ENCODE measurements around the gene PAK1.
"Not testable (repeated sequence)": the region's sequence is repeated elsewhere in the genome, so short reads cannot be mapped to it uniquely, and the experiment has no call there.

Gene PAK1

DNA sequence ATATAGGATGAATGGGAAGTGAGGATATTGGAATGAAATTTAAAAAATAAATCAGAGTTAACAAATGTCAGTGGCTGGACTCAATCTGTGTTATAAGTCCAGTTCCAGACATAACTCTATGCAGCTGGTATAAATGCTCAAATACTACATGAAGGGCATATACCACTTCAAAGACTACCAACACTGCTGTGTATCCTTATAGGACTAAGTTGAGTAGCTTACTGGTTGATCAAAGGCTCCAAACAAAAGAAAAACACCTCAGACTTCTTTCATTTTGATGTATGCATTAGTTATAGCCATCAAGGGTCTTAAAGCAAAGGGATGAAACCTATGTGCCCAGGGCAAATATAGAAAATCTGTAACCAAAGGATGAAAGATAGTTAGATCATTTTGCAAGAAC lies 86.2 kb downstream of the PAK1 start:
- H3K4me3 ChIP-seq (ENCODE audit: low read depth, low read length) = no peak overlapping the region
- no peak overlapping the region for H3K9ac ChIP-seq (ENCODE audit: low read length)
- no peaks in the 10 kb centered on the region for H3K9me3 ChIP-seq (ENCODE audit: control insufficient read depth, insufficient read depth, low read depth, low read length)
- peaks cover 55% of the 10 kb centered on the region for H3K36me3 ChIP-seq (ENCODE audit: control insufficient read depth, insufficient read depth, low read length)
- H3K4me1 ChIP-seq (ENCODE audit: control insufficient read depth, insufficient read depth, low read length) = no peaks in the 10 kb centered on the region
- H3K27ac ChIP-seq (ENCODE audit: low read depth, low read length) = no peak overlapping the region
- no peaks in the 10 kb centered on the region for H3K27me3 ChIP-seq (ENCODE audit: control insufficient read depth, insufficient read depth, low read length)

DNA sequence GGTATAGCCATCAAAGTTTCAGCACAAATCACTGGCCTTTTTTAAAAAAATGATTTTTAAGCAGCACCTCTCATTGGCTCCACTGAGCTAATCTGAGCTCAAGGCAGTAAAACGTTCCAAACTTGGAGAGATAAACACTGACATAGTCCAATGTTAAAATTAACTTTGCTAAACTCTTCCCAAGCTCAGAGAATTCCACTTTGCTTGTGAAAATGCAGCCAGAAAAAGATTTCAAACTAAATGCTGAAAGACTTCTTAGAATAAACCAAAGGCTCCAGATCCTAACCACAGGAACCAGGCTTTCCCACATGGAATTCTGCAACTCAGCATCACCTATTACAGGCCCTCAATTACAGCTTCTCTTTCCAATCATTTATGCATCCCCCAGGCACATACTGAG lies 87.7 kb downstream of the PAK1 start:
- Histone ChIP-seq H3K4me1 (ENCODE audit: control insufficient read depth, insufficient read depth, low read length) (no peaks in the 10 kb centered on the region), H3K27ac (ENCODE audit: low read depth, low read length) (no peak overlapping the region), H3K27me3 (ENCODE audit: control insufficient read depth, insufficient read depth, low read length) (no peaks in the 10 kb centered on the region), H3K4me3 (ENCODE audit: low read depth, low read length) (no peak overlapping the region), H3K9me3 (ENCODE audit: control insufficient read depth, insufficient read depth, low read depth, low read length) (no peaks in the 10 kb centered on the region), H3K9ac (ENCODE audit: low read length) (no peak overlapping the region), H3K36me3 (ENCODE audit: control insufficient read depth, insufficient read depth, low read length) (peaks cover 50% of the 10 kb centered on the region)

DNA sequence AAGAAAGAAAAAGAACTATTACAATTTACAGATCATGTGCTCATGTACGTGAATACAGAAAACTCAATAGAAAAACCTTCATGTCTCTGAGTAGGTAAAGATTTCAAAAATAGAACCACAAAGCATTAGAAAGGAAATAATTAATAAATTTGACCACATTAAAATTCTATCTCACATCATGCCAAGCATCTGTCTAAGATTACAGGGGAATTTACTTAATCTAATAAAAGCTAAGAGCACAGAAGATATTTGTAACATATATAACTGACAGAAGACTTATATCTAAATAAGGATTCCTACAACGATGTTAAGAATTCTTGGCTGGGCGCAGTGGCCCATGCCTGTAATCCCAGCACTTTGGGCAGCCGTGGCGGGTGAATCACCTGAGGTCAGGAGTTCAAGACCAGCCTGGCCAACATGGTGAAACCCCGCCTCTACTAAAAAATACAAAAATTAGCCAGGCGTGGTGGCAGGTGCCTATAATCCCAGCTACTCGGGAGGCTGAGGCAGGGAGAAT lies 88.6 kb downstream of the PAK1 start:
- not testable (repeated sequence) for H3K27me3 ChIP-seq (ENCODE audit: control insufficient read depth, insufficient read depth, low read length); H3K9ac ChIP-seq (ENCODE audit: low read length); H3K4me3 ChIP-seq (ENCODE audit: low read depth, low read length); H3K27ac ChIP-seq (ENCODE audit: low read depth, low read length); H3K4me1 ChIP-seq (ENCODE audit: control insufficient read depth, insufficient read depth, low read length); H3K9me3 ChIP-seq (ENCODE audit: control insufficient read depth, insufficient read depth, low read depth, low read length)
- peaks cover 49% of the 10 kb centered on the region for H3K36me3 ChIP-seq (ENCODE audit: control insufficient read depth, insufficient read depth, low read length)

DNA sequence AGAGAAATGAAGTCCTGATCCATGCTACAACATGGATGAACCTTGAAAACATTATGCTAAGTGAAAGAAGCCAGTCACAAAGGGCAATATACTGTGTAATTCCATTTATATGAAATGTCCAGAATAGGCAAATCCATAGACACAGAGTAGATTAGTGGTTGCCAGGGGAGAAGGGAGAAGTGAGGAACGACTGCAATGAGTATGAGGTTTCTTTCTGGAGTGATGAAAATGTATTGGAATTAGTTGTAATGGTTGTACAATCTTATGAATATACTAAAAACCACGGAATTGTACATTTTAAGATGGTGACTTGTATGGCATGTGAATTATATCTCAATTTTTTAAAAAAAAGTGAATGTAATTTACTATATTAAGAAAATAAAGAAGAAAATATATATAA lies 89.3 kb downstream of the PAK1 start:
- Histone ChIP-seq H3K27me3 (ENCODE audit: control insufficient read depth, insufficient read depth, low read length) (no peaks in the 10 kb centered on the region), H3K4me1 (ENCODE audit: control insufficient read depth, insufficient read depth, low read length) (no peaks in the 10 kb centered on the region), H3K4me3 (ENCODE audit: low read depth, low read length) (no peak overlapping the region), H3K27ac (ENCODE audit: low read depth, low read length) (no peak overlapping the region), H3K9ac (ENCODE audit: low read length) (no peak overlapping the region), H3K9me3 (ENCODE audit: control insufficient read depth, insufficient read depth, low read depth, low read length) (no peaks in the 10 kb centered on the region), H3K36me3 (ENCODE audit: control insufficient read depth, insufficient read depth, low read length) (peaks cover 52% of the 10 kb centered on the region)

DNA sequence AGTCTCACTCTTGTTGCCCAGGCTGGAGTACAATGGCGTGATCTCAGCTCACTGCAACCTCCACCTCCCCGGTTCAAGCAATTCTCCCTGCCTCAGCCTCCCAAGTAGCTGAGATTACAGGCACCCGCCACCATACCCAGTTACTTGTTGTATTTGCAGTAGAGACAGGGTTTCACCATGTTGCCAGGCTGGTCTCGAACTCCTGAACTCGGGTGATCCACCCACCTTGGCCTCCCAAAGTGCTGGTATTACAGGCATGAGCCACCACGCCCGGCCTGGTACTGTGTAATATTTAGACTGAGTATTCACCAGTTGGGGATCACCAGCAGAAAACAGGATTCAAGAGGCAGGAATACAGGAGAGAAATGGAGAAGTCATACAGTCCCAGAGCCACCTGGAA lies 90.5 kb downstream of the PAK1 start:
- H3K27ac ChIP-seq (ENCODE audit: low read depth, low read length); H3K27me3 ChIP-seq (ENCODE audit: control insufficient read depth, insufficient read depth, low read length); H3K9ac ChIP-seq (ENCODE audit: low read length); H3K4me3 ChIP-seq (ENCODE audit: low read depth, low read length); H3K9me3 ChIP-seq (ENCODE audit: control insufficient read depth, insufficient read depth, low read depth, low read length); H3K4me1 ChIP-seq (ENCODE audit: control insufficient read depth, insufficient read depth, low read length): not testable (repeated sequence)
- H3K36me3 ChIP-seq (ENCODE audit: control insufficient read depth, insufficient read depth, low read length) = peaks cover 53% of the 10 kb centered on the region

DNA sequence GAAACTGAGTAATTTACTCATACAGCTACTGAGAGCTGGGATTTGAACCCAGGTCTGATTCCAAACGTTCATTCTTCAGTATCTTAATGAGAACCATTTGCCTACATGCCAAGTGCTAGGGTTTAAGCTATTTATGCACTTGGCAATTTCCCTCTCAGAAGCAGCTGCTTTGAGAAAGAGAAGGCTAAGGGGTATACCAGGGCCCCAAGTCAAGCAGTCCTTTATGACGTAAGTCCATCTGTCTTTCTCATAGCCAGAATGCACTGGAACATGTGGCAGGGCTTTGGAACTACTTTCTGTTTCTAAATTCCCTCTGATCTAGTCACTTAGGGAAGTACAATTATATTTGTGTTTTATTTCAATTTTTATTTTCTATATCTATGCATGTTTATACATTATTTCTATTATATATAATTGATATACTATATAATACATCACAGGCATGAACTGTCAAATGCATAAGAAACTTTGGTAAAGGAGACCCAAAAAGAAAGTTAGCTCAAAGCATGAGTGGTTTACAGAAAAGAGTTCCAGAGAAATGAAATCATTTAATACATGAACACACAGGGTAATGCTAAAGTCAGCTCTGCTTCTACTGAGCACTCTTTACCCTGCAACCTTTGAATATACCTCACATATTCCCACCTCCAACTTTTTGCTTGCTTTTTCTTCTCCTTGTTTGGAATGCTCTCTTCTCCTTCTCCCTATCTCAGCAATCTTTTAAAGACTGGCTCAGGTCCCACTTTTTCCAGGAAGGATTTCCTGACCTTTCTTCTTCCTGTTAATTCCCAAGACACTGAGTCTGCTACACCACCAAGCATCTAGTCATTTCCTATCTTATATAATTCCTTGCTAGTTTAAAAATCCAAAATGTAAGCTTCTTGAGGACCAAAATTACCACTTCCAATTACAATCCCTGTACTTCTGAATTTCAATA lies 91.9 kb downstream of the PAK1 start:
- Histone ChIP-seq H3K4me3 (ENCODE audit: low read depth, low read length) (no peak overlapping the region), H3K27ac (ENCODE audit: low read depth, low read length) (no peak overlapping the region), H3K36me3 (ENCODE audit: control insufficient read depth, insufficient read depth, low read length) (peaks cover 57% of the 10 kb centered on the region), H3K27me3 (ENCODE audit: control insufficient read depth, insufficient read depth, low read length) (no peaks in the 10 kb centered on the region), H3K4me1 (ENCODE audit: control insufficient read depth, insufficient read depth, low read length) (no peaks in the 10 kb centered on the region), H3K9me3 (ENCODE audit: control insufficient read depth, insufficient read depth, low read depth, low read length) (no peaks in the 10 kb centered on the region), H3K9ac (ENCODE audit: low read length) (no peak overlapping the region)

DNA sequence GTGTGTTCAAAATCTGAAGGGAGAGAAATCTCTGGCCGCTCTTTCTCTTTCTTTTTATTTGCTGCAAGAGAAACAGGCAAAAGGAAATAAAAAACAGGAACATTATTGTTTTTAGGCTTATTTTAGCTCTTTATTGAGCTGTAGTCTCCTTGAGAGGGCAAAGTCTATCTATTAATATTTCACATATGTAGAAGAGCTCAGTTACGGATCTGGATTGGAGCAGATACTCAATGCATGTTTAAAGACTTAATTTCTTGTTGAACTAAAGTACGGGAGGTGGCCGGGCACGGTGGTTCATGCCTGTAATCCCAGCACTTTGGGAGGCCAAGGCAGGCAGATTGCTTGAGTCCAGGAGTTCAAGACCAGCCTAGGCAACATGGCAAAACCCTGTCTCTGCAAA lies 94.0 kb downstream of the PAK1 start:
- Histone ChIP-seq H3K4me3 (ENCODE audit: low read depth, low read length) (no peak overlapping the region), H3K4me1 (ENCODE audit: control insufficient read depth, insufficient read depth, low read length) (no peaks in the 10 kb centered on the region), H3K9ac (ENCODE audit: low read length) (no peak overlapping the region), H3K27ac (ENCODE audit: low read depth, low read length) (no peak overlapping the region), H3K9me3 (ENCODE audit: control insufficient read depth, insufficient read depth, low read depth, low read length) (no peaks in the 10 kb centered on the region), H3K27me3 (ENCODE audit: control insufficient read depth, insufficient read depth, low read length) (no peaks in the 10 kb centered on the region), H3K36me3 (ENCODE audit: control insufficient read depth, insufficient read depth, low read length) (peaks cover 74% of the 10 kb centered on the region)

DNA sequence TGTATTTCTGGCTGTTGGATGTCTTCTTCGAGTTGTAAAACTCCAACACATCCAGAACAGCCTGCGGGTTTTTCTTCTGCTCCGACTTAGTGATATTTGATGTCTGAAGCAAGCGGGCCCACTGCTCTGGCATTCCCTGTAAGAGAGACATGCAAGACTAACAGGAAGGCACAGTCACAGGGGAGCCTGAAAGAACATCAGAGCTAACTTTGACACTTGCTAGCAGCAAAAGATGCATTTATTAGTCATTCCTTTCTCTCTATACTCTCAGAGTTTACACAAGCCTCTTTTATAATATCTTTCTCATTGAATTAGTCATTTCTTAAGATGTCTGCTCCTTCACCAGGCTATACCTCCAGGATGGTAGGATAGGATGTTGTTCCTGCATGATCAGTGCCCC lies 94.6 kb downstream of the PAK1 start:
- no peaks in the 10 kb centered on the region for H3K27me3 ChIP-seq (ENCODE audit: control insufficient read depth, insufficient read depth, low read length)
- H3K9ac ChIP-seq (ENCODE audit: low read length) = no peak overlapping the region
- no peaks in the 10 kb centered on the region for H3K9me3 ChIP-seq (ENCODE audit: control insufficient read depth, insufficient read depth, low read depth, low read length)
- peaks cover 77% of the 10 kb centered on the region for H3K36me3 ChIP-seq (ENCODE audit: control insufficient read depth, insufficient read depth, low read length)
- H3K27ac ChIP-seq (ENCODE audit: low read depth, low read length) = no peak overlapping the region
- H3K4me3 ChIP-seq (ENCODE audit: low read depth, low read length) = no peak overlapping the region
- no peaks in the 10 kb centered on the region for H3K4me1 ChIP-seq (ENCODE audit: control insufficient read depth, insufficient read depth, low read length)

DNA sequence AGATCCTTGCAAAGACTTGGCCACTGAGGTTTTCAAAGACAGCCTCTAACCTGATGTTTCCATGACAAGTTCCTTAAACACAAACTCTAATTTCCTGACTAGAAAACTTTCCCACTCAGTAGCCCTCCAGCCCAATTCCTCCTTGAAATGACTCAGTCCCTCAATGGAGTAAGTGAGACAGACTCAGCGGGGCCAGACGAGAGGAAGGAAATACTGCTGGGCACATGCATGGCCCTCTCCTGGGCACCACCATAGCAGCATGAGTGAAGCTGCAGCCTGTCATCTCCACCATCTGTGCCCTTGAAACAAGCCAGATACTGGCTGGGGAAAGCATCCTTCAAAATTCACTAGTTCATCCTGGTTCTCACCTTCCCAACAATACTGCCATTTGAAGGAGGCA lies 96.2 kb downstream of the PAK1 start:
- Histone ChIP-seq H3K27ac (ENCODE audit: low read depth, low read length) (no peak overlapping the region), H3K36me3 (ENCODE audit: control insufficient read depth, insufficient read depth, low read length) (peaks cover 77% of the 10 kb centered on the region)

DNA sequence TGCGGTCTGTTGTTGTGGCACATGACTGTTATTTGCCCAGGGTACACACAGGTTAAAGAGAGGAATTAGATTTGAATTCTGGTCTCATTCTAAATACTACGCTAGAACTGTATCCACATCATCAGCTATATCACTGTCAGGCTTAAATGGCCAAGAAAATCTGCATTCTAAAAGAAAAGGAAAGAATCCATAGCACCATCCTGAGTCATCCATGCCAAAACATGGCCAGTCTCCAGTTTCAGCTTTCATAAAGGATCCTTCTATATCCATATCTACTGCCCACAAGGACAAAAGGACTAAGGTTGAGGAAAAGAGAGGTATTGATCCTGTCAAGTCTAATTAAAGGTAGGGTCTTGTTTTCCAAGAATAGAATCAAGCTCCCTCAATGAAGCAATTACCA lies 98.8 kb downstream of the PAK1 start:
- no peaks in the 10 kb centered on the region for H3K4me1 ChIP-seq (ENCODE audit: control insufficient read depth, insufficient read depth, low read length)
- no peaks in the 10 kb centered on the region for H3K9me3 ChIP-seq (ENCODE audit: control insufficient read depth, insufficient read depth, low read depth, low read length)
- H3K36me3 ChIP-seq (ENCODE audit: control insufficient read depth, insufficient read depth, low read length) = peaks cover 92% of the 10 kb centered on the region
- H3K27me3 ChIP-seq (ENCODE audit: control insufficient read depth, insufficient read depth, low read length) = no peaks in the 10 kb centered on the region
- H3K27ac ChIP-seq (ENCODE audit: low read depth, low read length) = no peak overlapping the region
- no peak overlapping the region for H3K4me3 ChIP-seq (ENCODE audit: low read depth, low read length)
- no peak overlapping the region for H3K9ac ChIP-seq (ENCODE audit: low read length)

More for the DNA sequence above, 96.2 kb downstream of the PAK1 start:
- no peak overlapping the region for H3K4me3 ChIP-seq (ENCODE audit: low read depth, low read length)
- H3K27me3 ChIP-seq (ENCODE audit: control insufficient read depth, insufficient read depth, low read length) = no peaks in the 10 kb centered on the region
- H3K4me1 ChIP-seq (ENCODE audit: control insufficient read depth, insufficient read depth, low read length) = no peaks in the 10 kb centered on the region
- no peaks in the 10 kb centered on the region for H3K9me3 ChIP-seq (ENCODE audit: control insufficient read depth, insufficient read depth, low read depth, low read length)
- no peak overlapping the region for H3K9ac ChIP-seq (ENCODE audit: low read length)

DNA sequence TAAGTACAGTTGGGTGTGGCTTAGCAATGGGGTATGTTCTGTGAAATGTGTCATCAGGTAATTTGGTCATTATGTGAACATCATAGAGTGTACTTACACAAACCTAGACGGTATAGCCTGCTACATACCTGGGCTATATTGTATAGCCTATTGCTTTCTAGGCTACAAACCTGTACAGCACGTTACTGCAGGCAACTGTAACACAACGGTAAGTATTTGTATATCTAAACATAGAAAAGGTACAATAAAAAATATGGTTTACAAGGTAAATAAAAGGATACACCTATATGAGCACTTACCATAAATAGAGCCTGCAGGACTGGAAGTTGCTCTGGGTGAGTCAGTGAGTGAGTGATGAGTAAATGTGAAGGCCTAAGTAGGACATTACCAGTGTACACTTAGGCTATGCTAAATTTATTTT lies 99.3 kb downstream of the PAK1 start:
- peaks cover 92% of the 10 kb centered on the region for H3K36me3 ChIP-seq (ENCODE audit: control insufficient read depth, insufficient read depth, low read length)

More for the DNA sequence above, 99.3 kb downstream of the PAK1 start:
- no peaks in the 10 kb centered on the region for H3K9me3 ChIP-seq (ENCODE audit: control insufficient read depth, insufficient read depth, low read depth, low read length)
- no peak overlapping the region for H3K27ac ChIP-seq (ENCODE audit: low read depth, low read length)
- H3K9ac ChIP-seq (ENCODE audit: low read length) = no peak overlapping the region
- no peak overlapping the region for H3K4me3 ChIP-seq (ENCODE audit: low read depth, low read length)
- no peaks in the 10 kb centered on the region for H3K27me3 ChIP-seq (ENCODE audit: control insufficient read depth, insufficient read depth, low read length)
- no peaks in the 10 kb centered on the region for H3K4me1 ChIP-seq (ENCODE audit: control insufficient read depth, insufficient read depth, low read length)

Data from HUES6 (cell line).